Breast epithelium (tissue), 3 donors: ENCODE results near the gene ARL8A.

Experiments used
- CTCF ChIP-seq, 3 donors: fragments of 450-650 bp; IDR thresholded peaks; one replicate each; pipeline ENCODE4 v1.5.1; 2016 to 2017; ENCODE audit warnings: antibody characterized with exemption in 3 of 3, mild to moderate bottlenecking in 3 of 3, moderate library complexity in 3 of 3
- POLR2A ChIP-seq: fragments of 450-650 bp; IDR thresholded peaks from one replicate; pipeline ENCODE4 v1.6.1; 2016; ENCODE audit warnings: antibody characterized with exemption, mild to moderate bottlenecking, moderate library complexity

DNA sequence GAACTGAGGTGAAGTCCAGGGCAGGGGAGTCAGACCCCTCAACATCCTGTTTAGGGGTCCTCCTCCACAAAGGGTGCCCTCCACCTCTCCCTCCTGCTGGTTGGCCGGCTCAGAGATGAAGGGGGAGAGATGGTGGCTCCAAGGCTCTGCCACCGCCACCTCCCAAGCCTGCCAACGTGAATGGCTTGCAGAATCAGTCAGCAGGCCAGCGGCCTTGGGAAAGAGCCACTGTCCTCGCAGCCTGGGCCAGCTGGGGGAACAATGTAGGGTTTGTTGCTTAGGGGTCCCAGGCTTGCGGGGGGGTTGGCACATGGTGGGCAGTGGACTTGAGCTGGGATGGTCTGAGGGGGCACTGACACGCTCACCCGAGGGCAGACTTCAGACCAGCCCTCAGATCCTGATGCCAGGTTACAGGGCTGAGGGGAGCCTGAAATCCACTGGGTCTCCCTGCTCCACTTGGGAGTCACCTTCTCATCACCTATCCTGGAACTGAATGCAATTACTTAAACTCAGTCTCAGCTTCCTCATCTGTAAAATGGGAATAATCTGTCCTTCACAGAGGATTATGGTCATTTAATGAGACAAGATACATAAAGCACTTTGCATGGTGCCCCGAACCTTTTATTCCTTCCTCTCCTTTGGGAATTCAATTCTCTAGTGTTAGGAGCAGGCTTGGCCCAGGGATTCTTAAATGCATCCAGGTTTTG is 13.6 kb downstream of the ARL8A start:
- TF ChIP-seq CTCF (IDR thresholded peaks at IDR 0.05), result no peak
- no peak for TF ChIP-seq POLR2A
